GM21515 (cell line): Measurements from ENCODE around the gene TNFRSF25.

Experiments used
- ATAC-seq: cut with Tn5 transposase; IDR thresholded peaks from one replicate; pipeline ENCODE4 v1.9.1; 2021; ENCODE audit not compliant: unreplicated experiment

Gene TNFRSF25

DNA sequence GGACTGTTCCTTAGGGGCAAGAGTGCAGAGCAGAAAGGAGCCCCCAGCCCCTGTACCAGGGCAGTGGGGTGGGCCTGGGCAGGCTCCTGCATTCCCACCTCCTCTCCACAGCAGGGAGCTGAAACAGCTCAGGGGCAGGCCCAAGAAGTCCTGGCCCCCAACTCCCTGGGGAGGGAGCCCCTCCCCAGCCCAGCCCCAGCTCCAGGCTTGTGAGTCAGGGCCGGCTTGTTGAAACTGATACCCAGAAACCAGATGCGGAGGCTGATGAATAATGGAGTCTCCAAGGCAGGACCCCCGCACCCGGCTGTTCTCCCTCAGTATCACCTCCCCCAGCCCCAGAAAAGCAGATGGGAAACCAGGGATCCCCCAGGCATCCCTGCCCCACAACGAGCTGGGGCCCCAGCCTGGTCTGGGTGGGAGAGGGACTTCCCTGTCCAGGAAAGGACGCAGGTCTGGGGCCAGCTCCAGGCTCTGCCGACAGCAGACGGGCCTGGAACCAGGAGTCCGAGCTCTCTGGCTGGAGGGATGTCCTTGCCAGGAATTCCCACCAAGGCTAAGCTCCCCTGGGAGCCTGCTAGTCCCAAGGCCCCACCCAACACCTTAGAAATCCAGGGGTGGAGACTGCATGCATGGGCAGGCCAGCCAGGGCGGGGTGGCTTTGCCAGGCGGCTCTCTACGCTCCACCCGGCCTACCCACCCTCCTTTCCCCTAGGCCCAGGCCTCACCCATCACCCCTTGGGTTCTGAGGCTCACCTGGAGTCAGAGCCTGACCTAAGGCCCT lies 22.8 kb upstream of the TNFRSF25 start:
- ATAC-seq, result no peak

DNA sequence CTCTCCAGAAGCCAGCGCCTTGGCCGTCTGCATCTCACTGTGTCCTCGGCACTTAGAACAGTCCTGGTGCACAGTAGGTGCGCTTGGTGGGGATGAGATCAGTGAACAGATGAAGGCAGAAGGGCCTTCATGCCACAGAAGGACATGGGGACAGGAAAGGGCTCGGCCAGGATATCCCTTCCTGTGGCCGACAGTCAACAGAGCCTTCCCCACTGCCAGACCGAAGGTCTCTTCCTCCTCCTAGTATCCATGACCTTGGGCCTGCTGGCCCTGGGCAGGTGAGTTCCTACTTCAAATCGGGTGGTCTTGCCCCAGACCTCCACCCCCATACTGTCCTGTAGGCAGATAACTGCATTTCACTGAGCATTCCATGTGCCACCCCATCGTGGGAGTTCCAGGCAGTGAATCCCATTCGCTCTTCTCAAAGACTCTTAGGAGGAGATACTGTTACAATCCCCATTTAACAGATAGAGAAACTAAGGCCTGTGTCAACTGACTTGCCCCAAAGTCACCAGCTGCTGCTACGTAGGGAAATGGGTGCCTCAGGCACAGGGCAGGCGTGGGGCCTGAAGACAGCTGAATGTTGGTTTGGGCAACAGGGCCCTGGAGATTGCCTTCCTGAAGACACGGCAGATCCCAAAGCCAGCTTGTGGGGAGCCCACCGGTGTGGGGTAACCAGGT lies 22.0 kb upstream of the TNFRSF25 start:
- no peak for ATAC-seq

GRCh38 chr1:6486433-6487011 lies 20.5 kb upstream of the TNFRSF25 start:
- peak; percentile 47 for ATAC-seq

DNA sequence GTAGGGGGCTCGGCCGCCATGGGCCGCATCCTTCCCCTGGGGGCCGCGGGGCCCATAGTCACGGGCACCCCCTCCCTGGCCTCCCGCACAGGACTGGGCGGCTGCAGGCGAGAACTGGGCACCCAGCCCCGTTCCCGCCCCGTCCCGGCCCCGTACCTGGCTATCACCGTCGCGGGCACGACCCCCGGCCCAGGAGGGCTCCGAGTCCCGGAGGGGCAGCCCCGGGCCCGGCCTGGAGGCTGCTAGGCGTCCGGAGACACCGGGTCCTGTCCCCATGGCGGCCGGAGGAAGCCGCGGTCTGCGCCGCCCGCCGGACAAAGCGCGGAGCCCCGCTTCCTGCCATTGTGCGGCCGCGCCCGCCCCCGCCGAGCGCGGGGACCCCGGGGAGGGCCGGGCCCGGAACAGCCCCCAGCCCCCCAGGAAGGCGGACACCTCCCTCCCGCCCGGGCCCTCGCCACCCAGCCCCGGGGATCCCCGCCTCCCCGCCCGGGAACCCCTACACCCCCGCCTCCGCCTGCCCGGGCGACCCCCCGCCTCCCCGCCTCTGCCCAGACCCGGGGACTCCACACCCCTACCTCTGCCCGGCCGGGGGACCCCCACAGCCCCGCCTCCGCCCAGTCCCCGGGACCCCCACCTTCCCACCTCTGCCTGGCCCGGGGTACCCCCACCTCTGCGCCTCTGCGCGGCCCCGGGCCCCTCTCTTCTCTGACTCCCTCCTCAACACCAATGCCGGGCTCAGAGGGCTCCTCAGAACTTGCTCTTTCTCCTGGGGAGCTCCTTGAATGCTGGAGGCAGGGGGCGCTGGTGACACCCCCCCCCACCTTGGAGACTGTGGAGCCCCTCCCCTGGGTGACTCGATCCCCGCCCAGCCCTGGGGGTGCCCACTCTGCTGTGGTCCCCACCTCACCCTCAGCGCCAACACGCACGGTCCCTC lies 19.5 kb upstream of the TNFRSF25 start:
- no peak for ATAC-seq

GRCh38 chr1:6484826-6485167 lies 18.8 kb upstream of the TNFRSF25 start:
- no peak for ATAC-seq

DNA sequence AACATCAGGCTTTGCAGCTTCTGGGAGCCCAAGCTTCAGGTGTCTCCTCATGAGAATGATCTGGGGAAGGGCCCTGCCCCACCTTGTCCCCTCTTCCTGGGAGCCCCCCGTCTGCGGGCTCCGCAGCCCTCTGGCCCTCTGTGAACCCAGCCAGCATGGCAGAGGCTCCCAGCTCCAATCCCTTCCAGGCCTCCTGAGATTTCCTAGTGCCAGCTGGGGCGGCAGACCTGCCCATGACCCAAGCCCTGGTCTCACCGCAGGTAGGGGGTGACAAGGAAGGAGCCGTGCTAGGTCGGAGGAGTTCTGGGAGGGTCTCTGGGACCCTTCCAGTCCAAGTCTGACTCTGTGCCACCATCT lies 17.8 kb upstream of the TNFRSF25 start:
- no peak for ATAC-seq

GRCh38 chr1:6483017-6483760 lies 17.2 kb upstream of the TNFRSF25 start:
- no peak for ATAC-seq

DNA sequence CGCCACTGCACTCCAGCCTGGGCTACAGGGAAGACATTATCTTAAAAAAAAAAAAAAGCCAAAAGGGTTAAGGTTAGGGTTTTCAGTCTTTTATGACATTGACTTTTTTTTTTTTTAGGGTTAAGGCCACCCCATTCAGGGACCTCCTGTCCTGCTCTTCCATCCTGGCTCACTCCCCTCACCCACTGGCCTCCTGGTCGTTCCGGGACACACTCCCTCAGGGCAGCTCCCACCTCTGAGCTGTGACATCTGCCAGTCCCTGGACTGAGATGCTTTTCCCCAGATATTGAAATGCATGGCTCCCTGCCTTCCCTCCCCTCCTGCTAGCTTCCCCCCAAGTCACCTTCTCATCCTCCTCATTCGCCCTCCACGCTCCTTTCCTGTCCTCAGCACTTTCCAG lies 15.8 kb upstream of the TNFRSF25 start:
- ATAC-seq, result no peak

GRCh38 chr1:6477039-6477820 lies 11.3 kb upstream of the TNFRSF25 start:
- ATAC-seq, result no peak

DNA sequence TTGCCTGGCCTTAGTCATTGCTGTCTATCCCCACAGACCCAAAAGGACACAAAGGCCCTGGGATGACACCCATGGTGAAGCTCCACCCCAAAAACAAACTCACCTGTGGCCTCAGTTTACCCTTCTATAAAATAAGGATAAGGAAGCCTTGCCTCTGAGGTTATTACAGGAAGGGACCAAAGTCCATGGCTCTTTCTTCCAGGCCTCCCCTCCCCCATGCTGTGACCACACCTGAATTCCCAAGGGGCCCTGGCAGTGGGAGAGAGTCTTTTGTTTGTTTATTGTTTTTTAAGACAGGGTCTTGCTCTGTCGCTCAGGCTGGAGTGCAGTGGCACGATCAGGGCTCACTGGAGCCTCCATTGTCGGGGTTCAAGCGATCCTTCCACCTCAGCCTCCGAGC lies 10.5 kb upstream of the TNFRSF25 start:
- no peak for ATAC-seq

DNA sequence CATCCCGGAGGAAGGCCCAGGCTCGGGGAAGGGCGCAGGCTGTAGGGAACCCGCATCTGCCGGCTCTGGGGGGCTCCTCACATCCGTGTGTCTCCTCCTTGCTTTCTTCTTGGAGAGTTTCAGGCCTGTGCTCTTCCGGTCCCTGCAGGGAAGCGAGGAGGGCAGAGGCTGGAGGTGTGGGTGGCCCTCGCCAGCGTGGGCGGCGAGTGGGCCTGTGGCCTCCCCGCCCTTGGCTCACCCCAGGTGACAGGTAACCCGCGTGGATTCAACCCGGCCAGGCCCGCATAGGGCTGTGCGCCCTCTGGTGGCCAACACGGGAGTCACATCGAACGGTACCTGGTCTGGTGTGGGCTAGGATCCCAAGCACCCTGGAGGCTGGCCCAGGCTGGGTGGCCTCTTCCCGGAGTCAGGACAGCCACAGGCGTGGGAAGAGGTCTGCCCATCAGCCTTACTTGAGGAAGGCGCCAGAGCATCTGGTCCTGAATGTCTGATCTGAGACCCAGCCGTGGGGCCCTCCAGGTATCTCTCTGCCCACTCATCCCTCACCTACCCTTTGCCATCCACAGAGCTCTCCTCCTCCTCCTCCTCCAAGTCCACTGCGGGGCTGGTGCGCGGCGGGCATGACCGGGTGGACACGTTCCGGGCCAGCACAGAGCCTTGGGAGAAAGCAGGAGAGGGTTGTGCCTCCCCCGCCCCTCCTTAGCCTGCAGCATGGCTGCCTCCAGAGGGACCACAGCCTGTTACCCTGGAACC lies 9.6 kb upstream of the TNFRSF25 start:
- ATAC-seq, result no peak

- no peak for ATAC-seq
Observed at GRCh38 chr1:6474815-6475282, 8.9 kb upstream of the TNFRSF25 start.

DNA sequence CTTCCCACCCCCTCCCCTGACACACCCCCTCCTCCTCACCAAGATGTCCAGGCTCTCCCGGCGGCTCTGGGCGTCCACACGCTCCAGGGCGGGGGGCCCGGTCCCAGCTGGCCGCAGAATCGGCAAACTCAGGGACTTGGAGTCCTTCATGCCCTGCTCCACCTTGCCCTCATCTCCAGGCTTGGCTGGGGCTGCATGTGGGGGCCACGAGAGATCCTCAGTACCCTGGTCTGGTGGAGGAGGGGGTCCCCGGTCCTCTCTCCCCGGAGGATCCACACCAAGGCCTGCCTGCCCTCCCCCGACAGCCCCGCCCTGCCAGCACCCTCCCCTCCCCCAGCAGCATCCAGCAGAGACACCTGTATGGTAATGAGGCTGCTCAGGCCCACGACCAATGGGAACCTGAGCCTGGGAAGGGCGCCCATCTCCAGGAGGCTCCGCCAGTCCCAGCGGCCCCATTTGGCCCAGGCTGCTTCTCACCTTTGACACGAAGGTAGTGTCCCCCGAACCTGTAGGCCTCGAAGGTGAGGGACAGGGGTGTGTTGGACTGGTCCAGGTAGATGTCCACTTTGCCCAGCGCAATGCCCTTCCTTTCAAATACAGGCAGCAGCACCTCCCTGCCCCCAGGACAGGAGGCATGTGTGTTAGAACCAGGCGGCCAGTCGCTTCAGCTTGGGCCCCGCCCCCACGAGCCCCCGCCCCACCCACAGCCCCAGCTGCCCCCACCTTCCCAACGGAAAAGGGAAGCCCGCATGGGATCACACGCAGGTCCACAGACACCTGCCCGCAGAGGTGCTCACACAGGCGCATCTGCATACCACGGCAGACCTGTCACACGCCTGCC lies 8.2 kb upstream of the TNFRSF25 start:
- ATAC-seq, result no peak

DNA sequence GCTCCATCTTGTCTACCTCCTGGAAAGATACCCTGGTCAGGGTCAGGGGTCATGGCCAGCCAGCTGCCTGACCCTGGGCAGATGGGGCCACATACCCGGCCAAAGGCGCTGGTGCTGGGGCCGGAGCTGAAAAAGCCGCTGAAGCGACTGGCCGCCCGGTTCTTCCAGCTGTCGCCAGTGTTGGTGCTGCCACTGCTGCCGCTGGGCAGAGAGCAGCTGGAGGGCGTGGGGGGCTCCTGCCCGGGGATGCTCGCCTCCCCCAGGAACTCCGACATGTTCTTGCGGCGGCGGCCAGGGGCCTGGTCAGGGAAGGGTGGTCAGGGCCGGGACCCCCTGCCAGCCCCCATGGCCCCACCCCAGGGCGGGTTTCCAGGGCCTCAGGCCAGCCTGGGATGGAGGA lies 7.2 kb upstream of the TNFRSF25 start:
- ATAC-seq, result no peak

GRCh38 chr1:6472391-6472790 lies 6.4 kb upstream of the TNFRSF25 start:
- no peak for ATAC-seq

GRCh38 chr1:6471970-6472368 lies 6.0 kb upstream of the TNFRSF25 start:
- ATAC-seq, result no peak

DNA sequence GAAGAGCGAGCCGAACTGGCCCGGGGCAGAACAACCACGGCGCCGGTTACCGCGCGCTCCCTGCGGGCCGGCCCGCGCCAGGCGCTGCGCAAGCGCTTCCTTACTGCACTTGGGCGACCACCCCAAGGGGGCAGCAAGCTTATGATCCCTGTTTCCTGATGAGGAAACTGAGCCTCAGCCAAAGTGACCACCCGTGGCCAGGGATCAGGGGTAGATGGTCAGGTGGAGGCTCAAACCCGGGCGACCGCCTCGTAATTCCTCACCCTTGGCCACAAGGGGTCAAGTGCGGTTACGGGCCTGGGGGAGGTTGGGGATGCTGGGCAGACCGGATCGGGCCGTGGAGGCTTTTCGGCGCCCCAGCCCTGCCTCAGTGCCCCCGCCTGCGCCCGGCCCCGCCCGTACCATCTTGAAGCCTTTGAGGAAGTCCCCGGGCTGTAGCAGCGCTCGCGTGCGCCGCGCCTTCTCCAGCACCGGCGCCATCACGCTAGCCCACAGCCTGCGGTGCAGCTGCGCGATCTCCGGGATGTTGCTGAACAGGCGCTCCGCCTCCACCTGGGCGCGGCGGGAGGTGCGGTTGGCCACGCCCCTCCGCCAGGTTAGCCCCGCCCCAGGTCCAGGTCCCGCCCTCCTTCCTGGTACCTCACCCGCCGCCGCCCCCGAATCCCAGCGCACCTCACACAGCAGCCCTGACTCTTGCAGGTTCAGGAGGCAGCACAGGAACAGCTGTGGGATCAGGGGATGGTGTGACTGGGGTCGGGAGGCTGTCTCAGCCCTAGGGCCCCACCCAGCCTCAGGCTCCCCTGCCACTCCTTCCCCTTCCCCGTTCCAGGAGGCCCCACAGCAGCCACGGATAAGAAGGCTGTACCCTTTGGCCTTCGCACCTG lies 5.4 kb upstream of the TNFRSF25 start:
- ATAC-seq, result no peak
